PC-3 (cell line): Measurements from ENCODE around the gene MAGI1. TPM values are rescaled to one million over a fixed set of nuclear protein-coding genes. Genes with fewer than 3 reads are reported as not detected.

ENCODE experiments used
- ATAC-seq: fragments of 200-7000 bp; cut with Tn5 transposase; 2 replicates; pipeline ENCODE4 v1.9.1; 2020; ENCODE audit warnings: mild to moderate bottlenecking, moderate library complexity
- BruUV-seq: library from RNA; stranded (reverse); fragments of 400-500 nt; replicated peaks from 2 replicates; lab custom pipeline; 2021; lab: Mats Ljungman, UMichigan
- CTCF ChIA-PET: fragments of 300-600 bp; sonication (Branson Sonifier 250); formaldehyde crosslinking; loops from one replicate; lab custom pipeline; 2022; ENCODE audit warnings: antibody characterized with exemption; lab: Charles Lee
- POLR2A ChIA-PET: fragments of 300-600 bp; sonication (Branson Sonifier 250); formaldehyde crosslinking; loops from one replicate; lab custom pipeline; 2022; ENCODE audit warnings: antibody characterized with exemption; ENCODE audit not compliant: unreplicated experiment; lab: Charles Lee
- DNase-seq: peaks from one replicate; pipeline ENCODE4 v3.0.0-alpha.2; 2015
- H2AFZ ChIP-seq: fragments of 300-600 bp; sonication (generic); 2 replicates; pipeline ENCODE4 v1.6.0; 2016; ENCODE audit warnings: antibody characterized with exemption, low read length
- H3F3A ChIP-seq: fragments of 300-600 bp; sonication (generic); one replicate; pipeline ENCODE4 v1.6.0; 2017; ENCODE audit warnings: antibody characterized with exemption, low read length, control low read depth, mild to moderate bottlenecking; ENCODE audit not compliant: unreplicated experiment
- H3K27ac ChIP-seq: fragments of 300-600 bp; sonication (generic); 2 replicates; pipeline ENCODE4 v1.5.1; 2016; ENCODE audit warnings: mild to moderate bottlenecking, low read length
- H3K27me3 ChIP-seq: fragments of 300-600 bp; sonication (generic); 2 replicates; pipeline ENCODE4 v1.6.1; 2016; ENCODE audit warnings: low read length, mixed read lengths
- H3K36me3 ChIP-seq: fragments of 300-600 bp; sonication (generic); 2 replicates; pipeline ENCODE4 v1.6.1; 2016; ENCODE audit warnings: low read depth, mixed run types, low read length, mixed read lengths
- H3K4me1 ChIP-seq: fragments of 300-600 bp; sonication (generic); 2 replicates; pipeline ENCODE4 v1.5.1; 2016; ENCODE audit warnings: low read length; ENCODE audit not compliant: insufficient read depth
- H3K4me2 ChIP-seq: fragments of 300-600 bp; sonication (generic); 2 replicates; pipeline ENCODE4 v1.6.0; 2016; ENCODE audit warnings: low read length
- H3K4me3 ChIP-seq: fragments of 300-600 bp; sonication (generic); 2 replicates; pipeline ENCODE4 v1.5.1; 2016; ENCODE audit warnings: mild to moderate bottlenecking, low read length, mixed read lengths
- H3K79me2 ChIP-seq: fragments of 300-600 bp; sonication (generic); 2 replicates; pipeline ENCODE4 v1.6.1; 2017; ENCODE audit warnings: low read length, mixed read lengths
- H3K9ac ChIP-seq: fragments of 300-600 bp; sonication (generic); 2 replicates; pipeline ENCODE4 v1.6.0; 2016; ENCODE audit warnings: mild to moderate bottlenecking, low read length
- H3K9me2 ChIP-seq: fragments of 300-600 bp; sonication (generic); replicated peaks from 2 replicates; pipeline ENCODE4 v1.6.1; 2016; ENCODE audit warnings: mixed run types, low read length, mixed read lengths
- H3K9me3 ChIP-seq: fragments of 300-600 bp; sonication (generic); 2 replicates; pipeline ENCODE4 v1.6.1; 2016; ENCODE audit warnings: low read length, mixed read lengths
- H4K20me1 ChIP-seq: fragments of 300-600 bp; sonication (generic); 2 replicates; pipeline ENCODE4 v1.6.1; 2016; ENCODE audit warnings: low read length, mixed read lengths
- EZH2 ChIP-seq: fragments of 300-600 bp; sonication (generic); IDR thresholded peaks from one replicate; pipeline ENCODE4 v1.6.1; 2017; ENCODE audit warnings: antibody characterized with exemption, mild to moderate bottlenecking, low read length; ENCODE audit not compliant: unreplicated experiment
- EZH2phosphoT487 ChIP-seq: fragments of 300-600 bp; sonication (generic); IDR thresholded peaks from 2 replicates; pipeline ENCODE4 v1.6.1; 2018; ENCODE audit warnings: mild to moderate bottlenecking, antibody characterized with exemption, low read length, borderline replicate concordance
- intact Hi-C: fragments of 100-400 bp; cut with micrococcal nuclease; formaldehyde crosslinking; loops from 2 replicates; pipeline ENCODE4 v1.9.0; 2023
- total RNA-seq: library from RNA; depleted of rRNA; stranded (reverse); fragments of >200 nt; gene quantifications from 2 replicates; pipeline ENCODE4 v1.2.3, GENCODE V29; 2014
- TF ChIP-seq, protein P1 (sequence below): fragments of 300-600 bp; sonication (generic); conservative IDR thresholded peaks from 2 replicates; pipeline ENCODE4 v1.5.1; 2017; ENCODE audit warnings: antibody characterized with exemption, low read depth, mild to moderate bottlenecking, low read length

The MAGI1 gene
- total RNA-seq, 1 experiment from 2014 or later: 8.9 TPM

DNA sequence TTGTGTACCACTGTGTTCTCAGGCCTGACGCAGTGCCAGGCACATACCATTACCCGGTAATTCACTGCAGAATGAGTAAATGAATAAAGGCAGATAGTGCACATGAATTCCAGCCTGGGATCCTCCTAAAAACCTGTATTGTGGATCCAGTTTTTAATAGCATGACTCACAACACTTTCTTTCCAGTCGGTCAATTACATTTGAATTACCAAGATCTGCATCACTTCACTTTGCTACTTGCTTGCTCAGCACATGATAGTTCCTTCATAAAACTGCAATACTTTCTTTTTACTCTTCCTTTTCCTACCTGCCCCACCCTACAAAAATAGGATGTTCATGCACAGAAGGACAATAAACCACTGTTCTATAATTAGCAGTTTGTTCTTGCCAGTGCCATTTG lies 553.8 kb downstream of the MAGI1 start:
- DNase-seq (peak; percentile 70), ATAC-seq (peak; percentile 83)
- H3K9me2 ChIP-seq: no peaks in the 10 kb centered on the region
- intact Hi-C loops: loop anchor here (10.0 kb wide), 1 partner anchor 90 kb away; no protein-coding TSS in a partner anchor
- H3F3A ChIP-seq: no peaks in the 10 kb centered on the region
- no peaks in the 10 kb centered on the region for H3K36me3 ChIP-seq
- H3K4me1 ChIP-seq: peaks cover 27% of the 10 kb centered on the region
- POLR2A ChIA-PET: no interaction called here
- H3K79me2 ChIP-seq: no peaks in the 10 kb centered on the region
- CTCF ChIA-PET: no interaction called here
- H2AFZ ChIP-seq: no peak overlapping the region
- no TSS peak for BruUV-seq
- H4K20me1 ChIP-seq: no peaks in the 10 kb centered on the region
- TF ChIP-seq, protein P1, sequence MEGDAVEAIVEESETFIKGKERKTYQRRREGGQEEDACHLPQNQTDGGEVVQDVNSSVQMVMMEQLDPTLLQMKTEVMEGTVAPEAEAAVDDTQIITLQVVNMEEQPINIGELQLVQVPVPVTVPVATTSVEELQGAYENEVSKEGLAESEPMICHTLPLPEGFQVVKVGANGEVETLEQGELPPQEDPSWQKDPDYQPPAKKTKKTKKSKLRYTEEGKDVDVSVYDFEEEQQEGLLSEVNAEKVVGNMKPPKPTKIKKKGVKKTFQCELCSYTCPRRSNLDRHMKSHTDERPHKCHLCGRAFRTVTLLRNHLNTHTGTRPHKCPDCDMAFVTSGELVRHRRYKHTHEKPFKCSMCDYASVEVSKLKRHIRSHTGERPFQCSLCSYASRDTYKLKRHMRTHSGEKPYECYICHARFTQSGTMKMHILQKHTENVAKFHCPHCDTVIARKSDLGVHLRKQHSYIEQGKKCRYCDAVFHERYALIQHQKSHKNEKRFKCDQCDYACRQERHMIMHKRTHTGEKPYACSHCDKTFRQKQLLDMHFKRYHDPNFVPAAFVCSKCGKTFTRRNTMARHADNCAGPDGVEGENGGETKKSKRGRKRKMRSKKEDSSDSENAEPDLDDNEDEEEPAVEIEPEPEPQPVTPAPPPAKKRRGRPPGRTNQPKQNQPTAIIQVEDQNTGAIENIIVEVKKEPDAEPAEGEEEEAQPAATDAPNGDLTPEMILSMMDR: no peak
- TF ChIP-seq EZH2 (no peak), EZH2phosphoT487 (no peak)
- H3K27me3 ChIP-seq: no peaks in the 10 kb centered on the region
- H3K9me3 ChIP-seq: no peaks in the 10 kb centered on the region
- peak overlapping the region; percentile 63 for H3K4me2 ChIP-seq
- H3K9ac ChIP-seq: no peak overlapping the region
- no peak overlapping the region for H3K4me3 ChIP-seq
- H3K27ac ChIP-seq: peak overlapping the region; percentile 50

DNA sequence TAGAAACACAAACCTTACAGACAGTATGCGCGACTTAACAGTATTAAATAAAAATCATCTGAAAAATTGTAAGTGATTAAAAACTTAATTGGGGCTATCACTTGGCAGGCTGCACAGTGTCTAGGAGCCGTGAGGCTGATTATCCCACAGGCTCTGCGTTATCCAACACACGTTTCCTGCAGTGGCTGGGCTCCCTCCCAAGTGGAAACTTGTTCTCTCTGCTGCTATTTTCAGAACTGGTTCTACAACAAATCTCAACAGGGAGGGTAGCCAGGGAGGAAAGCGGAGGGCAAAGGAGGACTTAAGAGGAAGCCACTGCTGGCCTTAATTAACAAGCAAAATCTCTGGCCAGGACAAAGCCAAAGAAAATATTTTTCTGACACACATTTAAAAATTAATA lies 555.2 kb downstream of the MAGI1 start:
- Histone ChIP-seq H3K36me3 (no peaks in the 10 kb centered on the region), H3K9me3 (no peaks in the 10 kb centered on the region), H3K4me1 (peaks cover 27% of the 10 kb centered on the region), H3K4me2 (peak overlapping the region; percentile 39; the same call in 1 of the 2 replicates), H3K9ac (no peak overlapping the region), H2AFZ (no peak overlapping the region), H3K27ac (no peak overlapping the region), H3K4me3 (no peak overlapping the region), H3K79me2 (no peaks in the 10 kb centered on the region), H4K20me1 (no peaks in the 10 kb centered on the region), H3K9me2 (no peaks in the 10 kb centered on the region), H3K27me3 (no peaks in the 10 kb centered on the region), H3F3A (no peaks in the 10 kb centered on the region)
- intact Hi-C loops: loop anchor here (10.0 kb wide), 1 partner anchor 91 kb away; no protein-coding TSS in a partner anchor
- ChIA-PET POLR2A (no interaction called here), CTCF (no interaction called here)
- BruUV-seq: no TSS peak
- TF ChIP-seq EZH2: no peak
- no peak for TF ChIP-seq EZH2phosphoT487
- TF ChIP-seq, protein P1: no peak
- DNase-seq (peak; percentile 59), ATAC-seq (peak; percentile 29; the same call in 1 of the 2 replicates)

DNA sequence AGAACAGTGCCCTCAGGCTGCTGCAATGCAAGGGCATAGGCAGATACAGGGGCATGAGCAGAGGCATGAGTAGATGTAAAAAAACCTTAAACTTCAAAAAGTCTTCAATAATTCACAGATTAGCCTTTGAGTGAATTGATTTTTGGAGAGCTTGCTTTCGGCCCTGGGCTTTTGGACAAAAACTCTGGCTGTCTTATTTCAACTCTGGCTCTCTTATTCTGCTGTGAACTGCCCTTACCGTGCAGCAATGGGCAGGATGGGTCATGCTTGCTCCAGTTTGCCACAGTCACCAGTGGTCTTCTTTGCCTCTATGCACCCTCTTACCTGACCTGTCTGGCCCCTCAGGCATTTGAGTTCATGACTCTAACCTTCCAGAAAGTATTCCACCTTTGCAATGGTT lies 555.7 kb downstream of the MAGI1 start:
- BruUV-seq: no TSS peak
- Histone ChIP-seq H3K9ac (no peak overlapping the region), H3K4me3 (no peak overlapping the region), H3K4me1 (peaks cover 27% of the 10 kb centered on the region), H3K27ac (no peak overlapping the region), H3K36me3 (no peaks in the 10 kb centered on the region), H3K79me2 (no peaks in the 10 kb centered on the region), H3K9me3 (no peaks in the 10 kb centered on the region), H3K4me2 (no peak overlapping the region), H3K9me2 (no peaks in the 10 kb centered on the region), H2AFZ (no peak overlapping the region), H3F3A (no peaks in the 10 kb centered on the region), H4K20me1 (no peaks in the 10 kb centered on the region), H3K27me3 (no peaks in the 10 kb centered on the region)
- TF ChIP-seq EZH2 (no peak), EZH2phosphoT487 (no peak)
- TF ChIP-seq, protein P1: no peak
- CTCF ChIA-PET: interaction anchor here (0.6 kb wide), 1 partner anchor 8 kb away, joined by 5 read pairs; no protein-coding TSS in a partner anchor
- intact Hi-C loops: loop anchor here (10.0 kb wide), 1 partner anchor 92 kb away; no protein-coding TSS in a partner anchor
- POLR2A ChIA-PET: no interaction called here
- ATAC-seq: no peak
- no peak for DNase-seq
